Nephron (organoid): Measurements from ENCODE around the gene GALNT13.

Experiments used
- H3K27ac Mint-ChIP-seq, 3 experiments: 2 replicates each; pipeline ENCODE4 v1.8.0; 2020; ENCODE audit warnings: mixed read lengths in 3 of 3, mild to moderate bottlenecking in 2 of 3, moderate library complexity in 1 of 3
- H3K27me3 Mint-ChIP-seq: 2 replicates; pipeline ENCODE4 v1.8.0; 2021; ENCODE audit warnings: low read depth, mild to moderate bottlenecking, moderate library complexity, mixed read lengths
- H3K36me3 Mint-ChIP-seq: 2 replicates; pipeline ENCODE4 v1.8.0; 2020; ENCODE audit warnings: low read depth, mixed read lengths
- H3K4me1 Mint-ChIP-seq: 2 replicates; pipeline ENCODE4 v1.8.0; 2020; ENCODE audit warnings: mixed read lengths
- H3K4me3 Mint-ChIP-seq, 3 experiments: 2 replicates each; pipeline ENCODE4 v1.8.0; 2020; ENCODE audit warnings: mild to moderate bottlenecking in 3 of 3, mixed read lengths in 3 of 3, moderate library complexity in 2 of 3
- H3K9me3 Mint-ChIP-seq: 2 replicates; pipeline ENCODE4 v1.8.0; 2020; ENCODE audit warnings: mixed read lengths
- CTCF ChIP-seq, 3 experiments: fragments of 200-600 bp; sonication (generic); IDR thresholded peaks; one replicate each; pipeline ENCODE4 v1.5.0; 2021; ENCODE audit warnings: antibody characterized with exemption in 3 of 3; ENCODE audit not compliant: unreplicated experiment in 3 of 3

Gene GALNT13

DNA sequence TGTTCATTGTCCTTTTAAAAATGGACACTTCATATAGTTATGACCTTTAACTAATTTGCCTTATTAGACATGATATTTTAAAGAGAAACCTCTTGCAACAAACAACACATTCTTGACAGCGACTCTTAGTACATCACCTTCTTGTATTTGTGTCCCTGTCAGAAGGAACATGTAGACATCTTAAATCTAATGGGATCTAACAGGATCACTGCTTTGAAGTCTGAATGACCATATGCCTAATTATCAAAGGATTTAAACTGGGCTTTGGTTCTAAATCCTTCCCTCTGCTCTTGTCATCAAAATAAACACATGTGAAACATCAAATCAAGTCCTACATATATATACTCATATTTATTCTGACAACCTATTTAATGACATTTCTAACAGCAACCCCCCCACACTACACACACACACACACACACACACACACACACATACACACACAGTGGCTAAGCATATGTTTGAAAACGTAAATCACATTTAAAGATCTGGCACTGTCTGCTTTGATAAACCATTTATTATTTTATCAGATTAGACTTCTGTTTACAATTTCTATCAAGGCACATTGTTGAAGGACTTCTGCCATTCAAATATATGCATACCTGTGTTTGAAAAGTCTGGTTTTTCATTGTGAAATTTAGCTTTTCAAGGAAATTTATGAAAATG is 4.2 kb downstream of the GALNT13 start:
- Mint-ChIP-seq H3K27ac (no peak overlapping the region), H3K4me3 (no peak overlapping the region), H3K27me3 (peaks cover 40% of the 10 kb centered on the region), H3K4me1 (peaks cover 13% of the 10 kb centered on the region), H3K9me3 (no peaks in the 10 kb centered on the region), H3K36me3 (no peaks in the 10 kb centered on the region)
- TF ChIP-seq CTCF (IDR thresholded peaks at IDR 0.05; ENCODE audit: unreplicated experiment in 3 of 3): no peak

GRCh38 chr2:153880926-153881325 is 9.2 kb downstream of the GALNT13 start:
- no peaks in the 10 kb centered on the region for H3K36me3 Mint-ChIP-seq
- no peaks in the 10 kb centered on the region for H3K4me1 Mint-ChIP-seq
- H3K4me3 Mint-ChIP-seq: no peak overlapping the region
- TF ChIP-seq CTCF (IDR thresholded peaks at IDR 0.05; ENCODE audit: unreplicated experiment in 3 of 3): no peak
- H3K27me3 Mint-ChIP-seq: peaks cover 4% of the 10 kb centered on the region
- H3K27ac Mint-ChIP-seq: no peak overlapping the region
- no peaks in the 10 kb centered on the region for H3K9me3 Mint-ChIP-seq

DNA sequence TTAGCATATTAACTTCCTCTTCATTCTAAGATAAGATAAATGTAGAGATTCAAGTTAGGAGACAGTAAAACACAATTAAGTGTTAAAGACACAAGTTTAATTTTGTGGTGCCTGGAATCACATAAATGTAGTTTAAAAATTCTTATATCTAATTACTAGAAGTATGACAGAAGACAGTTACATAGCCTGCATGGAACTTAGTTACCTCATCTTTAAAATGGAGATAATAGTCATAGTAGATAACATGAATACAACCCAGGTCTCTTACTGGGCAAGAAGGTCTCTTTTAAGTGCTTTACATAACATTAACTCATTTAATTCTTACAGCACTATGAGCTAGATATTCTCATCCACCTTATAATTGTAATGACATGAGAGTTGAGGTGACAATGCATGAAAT is 15.1 kb downstream of the GALNT13 start:
- TF ChIP-seq CTCF (IDR thresholded peaks at IDR 0.05; ENCODE audit: unreplicated experiment in 3 of 3): no peak
- Mint-ChIP-seq H3K27me3 (no peaks in the 10 kb centered on the region), H3K4me3 (no peak overlapping the region), H3K27ac (no peak overlapping the region), H3K9me3 (no peaks in the 10 kb centered on the region), H3K36me3 (no peaks in the 10 kb centered on the region), H3K4me1 (no peaks in the 10 kb centered on the region)

DNA sequence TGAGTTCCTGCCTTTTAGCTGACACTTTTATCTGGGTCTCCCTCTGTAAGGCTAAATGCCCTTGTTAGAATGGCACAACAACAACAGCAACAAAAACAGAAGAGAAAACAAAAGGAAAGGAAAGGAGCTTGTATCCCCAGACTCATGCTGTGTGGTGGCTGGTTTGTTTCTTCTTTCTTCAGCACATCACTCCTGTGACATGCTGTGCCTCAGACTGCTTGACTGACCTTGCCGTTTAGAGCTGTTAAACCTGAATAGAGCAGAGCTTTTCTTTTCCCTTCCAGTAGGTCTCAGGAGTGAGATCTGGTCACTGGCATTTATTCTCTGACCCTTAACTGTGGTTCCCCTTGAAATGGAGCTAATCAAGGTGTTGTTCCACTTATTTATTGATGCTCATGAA is 18.9 kb downstream of the GALNT13 start:
- no peak overlapping the region for H3K27ac Mint-ChIP-seq
- no peak for TF ChIP-seq CTCF (IDR thresholded peaks at IDR 0.05; ENCODE audit: unreplicated experiment in 3 of 3)
- no peaks in the 10 kb centered on the region for H3K36me3 Mint-ChIP-seq
- H3K27me3 Mint-ChIP-seq: no peaks in the 10 kb centered on the region
- no peaks in the 10 kb centered on the region for H3K9me3 Mint-ChIP-seq
- no peak overlapping the region for H3K4me3 Mint-ChIP-seq
- H3K4me1 Mint-ChIP-seq: no peaks in the 10 kb centered on the region

- H3K4me3 Mint-ChIP-seq: no peak overlapping the region
- TF ChIP-seq CTCF (IDR thresholded peaks at IDR 0.05; ENCODE audit: unreplicated experiment in 3 of 3): no peak
- no peaks in the 10 kb centered on the region for H3K27me3 Mint-ChIP-seq
- H3K4me1 Mint-ChIP-seq: no peaks in the 10 kb centered on the region
- H3K36me3 Mint-ChIP-seq: no peaks in the 10 kb centered on the region
- no peak overlapping the region for H3K27ac Mint-ChIP-seq
- no peaks in the 10 kb centered on the region for H3K9me3 Mint-ChIP-seq
These were observed 19.3 kb downstream of the GALNT13 start for GRCh38 chr2:153891051-153891450.

DNA sequence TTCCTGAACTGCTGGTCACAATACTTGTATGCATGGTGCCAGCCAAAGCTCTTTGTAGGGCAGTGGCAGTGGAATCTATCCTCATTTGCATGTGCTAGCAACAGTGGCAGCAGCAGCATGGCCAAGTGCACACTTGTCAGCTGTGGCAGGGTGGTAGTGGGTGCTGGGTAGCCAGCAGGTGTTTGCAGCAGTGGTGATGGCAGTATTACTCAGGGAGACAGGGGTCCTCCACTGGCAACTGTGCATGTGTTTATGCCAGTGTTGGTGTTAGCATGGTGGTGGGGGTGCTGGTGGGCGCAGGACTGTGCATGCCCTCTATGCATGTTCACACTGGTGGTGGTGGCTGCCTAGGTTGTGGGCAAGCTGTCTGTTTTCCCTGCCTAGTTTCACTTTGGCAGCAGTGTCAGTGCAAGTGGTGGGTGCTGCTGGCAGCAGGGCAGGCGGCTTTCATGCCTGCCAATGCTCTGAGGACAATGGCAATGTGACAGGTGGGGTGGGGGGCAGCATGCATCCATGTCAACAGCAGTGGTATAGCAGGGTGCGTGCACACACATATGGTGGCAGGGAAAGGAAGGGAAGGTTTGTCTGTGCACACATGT is 41.2 kb downstream of the GALNT13 start:
- TF ChIP-seq CTCF (IDR thresholded peaks at IDR 0.05; ENCODE audit: unreplicated experiment in 3 of 3): no peak

More for the DNA sequence above, 41.2 kb downstream of the GALNT13 start:
- H3K9me3 Mint-ChIP-seq: peaks cover 23% of the 10 kb centered on the region
- no peak overlapping the region for H3K4me3 Mint-ChIP-seq
- no peaks in the 10 kb centered on the region for H3K4me1 Mint-ChIP-seq
- H3K27ac Mint-ChIP-seq: no peak overlapping the region
- no peaks in the 10 kb centered on the region for H3K36me3 Mint-ChIP-seq
- H3K27me3 Mint-ChIP-seq: no peaks in the 10 kb centered on the region
